ENCODE results near the gene TMF1.

TMF1 gene

DNA sequence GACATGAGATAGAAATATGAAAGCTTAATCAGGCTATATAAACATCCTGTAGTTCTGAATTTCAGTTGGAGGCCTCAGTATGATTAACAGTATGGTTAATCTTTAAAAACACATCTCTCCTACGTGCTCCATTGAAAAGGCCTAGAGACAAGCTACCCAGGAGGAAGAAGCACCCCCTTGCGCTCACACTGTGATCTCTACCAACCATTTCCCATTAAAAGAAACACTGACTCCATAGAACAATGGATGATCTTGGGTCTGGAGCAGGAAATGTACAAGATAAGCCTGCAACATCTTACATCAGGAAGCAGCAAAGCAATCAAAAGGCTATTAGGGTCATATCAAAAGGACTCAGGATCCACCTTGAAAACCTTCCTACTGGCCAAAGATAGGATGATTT lies 35.2 kb downstream of the TMF1 start:
- in situ Hi-C loops (cut with HindIII; ENCODE audit: low pct_unique_long_range_greater_than_20kb, low sequenced_read_pairs), result no loop called here
- TF ChIP-seq JUND (IDR thresholded peaks at IDR 0.05; ENCODE audit: low read depth), result no peak
- no peak for DNase-seq (ENCODE audit: low read depth in 1 of 2, low spot score in 1 of 2)

DNA sequence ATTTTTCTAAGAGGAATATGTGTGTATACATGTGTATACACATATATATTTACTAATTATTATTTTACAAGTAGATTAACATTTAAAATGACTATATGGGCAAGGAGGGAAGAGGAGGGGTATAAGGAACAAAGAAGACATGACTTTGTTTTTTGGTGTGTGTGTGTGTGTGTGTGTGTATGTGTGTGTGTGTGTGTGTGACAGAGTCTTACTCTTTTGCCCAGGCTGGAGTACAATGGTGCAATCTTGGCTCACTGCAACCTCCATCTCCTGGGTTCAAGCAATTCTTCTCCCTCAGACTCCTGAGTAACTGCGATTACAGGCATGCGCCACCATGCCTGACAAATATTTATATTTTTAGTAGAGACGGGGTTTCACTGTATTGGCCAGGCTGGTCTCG lies 36.0 kb downstream of the TMF1 start:
- in situ Hi-C loops (cut with HindIII; ENCODE audit: low pct_unique_long_range_greater_than_20kb, low sequenced_read_pairs), result no loop called here
- DNase-seq (ENCODE audit: low read depth in 1 of 2, low spot score in 1 of 2), result no peak
- no peak for TF ChIP-seq JUND (IDR thresholded peaks at IDR 0.05; ENCODE audit: low read depth)

DNA sequence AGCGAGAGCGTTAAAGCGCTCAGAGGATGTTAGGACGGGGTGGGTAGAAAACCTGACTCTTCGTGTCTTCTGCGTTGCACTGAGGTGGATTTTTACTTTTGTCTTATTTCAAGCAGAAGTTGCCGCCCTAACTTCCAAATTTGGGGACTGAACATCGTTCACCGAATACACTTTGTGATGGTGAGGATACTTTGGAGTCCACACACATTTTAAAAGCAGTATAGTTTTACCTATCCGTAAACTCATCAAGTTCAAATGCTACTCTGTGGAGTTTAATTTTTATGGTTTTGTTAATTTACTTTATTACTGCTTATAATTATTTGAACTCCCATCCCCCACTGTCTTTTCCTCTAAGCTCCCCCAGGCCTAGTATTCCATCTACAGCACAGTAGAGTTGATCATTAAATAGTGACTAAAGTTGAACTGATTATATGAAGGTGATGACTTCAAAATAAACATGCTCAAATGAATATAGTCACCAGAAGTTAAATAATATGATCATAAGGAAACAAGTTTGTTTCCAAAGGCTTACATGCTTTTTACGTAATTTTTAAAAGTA lies 38.0 kb downstream of the TMF1 start:
- in situ Hi-C loops (cut with HindIII; ENCODE audit: low pct_unique_long_range_greater_than_20kb, low sequenced_read_pairs), result no loop called here
- no peak for TF ChIP-seq JUND (IDR thresholded peaks at IDR 0.05; ENCODE audit: low read depth)
- DNase-seq (ENCODE audit: low read depth in 1 of 2, low spot score in 1 of 2), result no peak

DNA sequence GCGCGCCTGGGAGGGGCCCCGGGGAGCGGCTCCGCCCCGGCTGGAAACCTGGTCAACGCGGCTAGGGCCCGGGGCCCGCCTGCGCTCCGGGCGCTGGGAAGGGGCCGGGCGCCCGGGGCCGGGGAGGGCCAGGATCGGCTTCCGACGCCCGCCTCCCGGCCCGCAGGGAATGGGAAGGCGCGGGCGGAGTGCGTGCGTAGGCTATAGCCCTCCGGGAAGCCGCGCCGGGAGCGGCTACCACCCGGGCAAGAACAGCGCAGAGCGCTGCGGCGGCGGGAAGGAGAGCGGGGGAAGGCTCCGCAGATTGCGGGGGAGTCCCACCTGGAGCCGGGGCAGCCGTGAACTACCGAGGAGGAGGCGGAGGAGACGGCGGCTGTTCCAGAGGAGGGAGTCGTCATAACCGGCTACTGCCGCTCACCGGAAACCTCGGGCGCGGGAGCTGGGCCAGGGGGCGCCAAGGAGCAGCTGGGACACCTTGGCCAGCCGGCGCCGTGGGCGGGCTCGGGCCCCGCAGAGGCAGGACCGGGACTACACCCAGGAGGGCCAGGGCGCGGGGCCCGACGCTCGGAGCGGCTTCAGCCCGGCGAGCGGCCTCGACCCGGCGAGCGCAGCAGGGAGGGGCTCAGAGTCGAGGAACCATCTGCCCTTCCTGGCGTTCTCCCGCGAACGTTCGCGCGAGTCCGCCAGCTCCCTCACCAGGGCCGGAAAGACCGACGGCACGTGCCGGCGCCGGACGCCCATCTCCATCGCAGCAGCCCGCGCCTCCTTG lies 38.7 kb downstream of the TMF1 start, which contains the start of gene EOGT:
Gene EOGT, minus strand, starts transcription at position 432 of the 769 bp plus-strand sequence. CDS start 3,838 bp downstream, outside the sequence.
- in situ Hi-C loops (cut with HindIII; ENCODE audit: low pct_unique_long_range_greater_than_20kb, low sequenced_read_pairs), result no loop called here

DNA sequence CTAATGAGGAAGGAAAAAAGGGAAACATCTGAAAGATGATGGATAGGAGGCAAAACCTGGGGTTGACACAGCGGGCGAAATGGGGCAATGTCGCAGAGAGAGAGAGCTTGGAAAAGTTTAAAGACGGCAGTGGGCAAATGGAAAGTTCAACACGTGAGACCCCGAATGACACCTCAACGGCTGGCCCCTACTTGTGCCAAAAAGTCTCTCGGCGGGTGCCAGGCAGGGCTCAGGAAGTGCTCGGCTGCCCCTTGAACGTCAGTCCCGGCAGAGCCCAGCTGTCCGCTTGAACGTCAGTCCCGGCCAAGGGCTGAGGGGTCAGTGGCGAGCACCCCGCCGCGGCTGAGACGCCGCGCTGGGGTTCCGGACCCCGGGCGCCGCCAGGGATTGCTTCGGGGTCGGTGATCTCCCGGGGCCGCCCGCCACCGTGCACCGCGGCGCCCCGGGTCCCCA lies 39.3 kb downstream of the TMF1 start:
- DNase-seq (ENCODE audit: low read depth in 1 of 2, low spot score in 1 of 2), result peak; percentile 23 to 35
- TF ChIP-seq JUND (IDR thresholded peaks at IDR 0.05; ENCODE audit: low read depth), result no peak
- in situ Hi-C loops (cut with HindIII; ENCODE audit: low pct_unique_long_range_greater_than_20kb, low sequenced_read_pairs), result no loop called here

More for the DNA sequence above, 38.7 kb downstream of the TMF1 start, which contains the start of gene EOGT:
- DNase-seq (ENCODE audit: low read depth in 1 of 2, low spot score in 1 of 2), result peak; percentile 84 to 85
- no peak for TF ChIP-seq JUND (IDR thresholded peaks at IDR 0.05; ENCODE audit: low read depth)

- no peak for DNase-seq (ENCODE audit: low read depth in 1 of 2, low spot score in 1 of 2)
- no peak for TF ChIP-seq JUND (IDR thresholded peaks at IDR 0.05; ENCODE audit: low read depth)
- in situ Hi-C loops (cut with HindIII; ENCODE audit: low pct_unique_long_range_greater_than_20kb, low sequenced_read_pairs), result no loop called here
Observed at GRCh38 chr3:69012100-69012799, 39.9 kb downstream of the TMF1 start.

DNA sequence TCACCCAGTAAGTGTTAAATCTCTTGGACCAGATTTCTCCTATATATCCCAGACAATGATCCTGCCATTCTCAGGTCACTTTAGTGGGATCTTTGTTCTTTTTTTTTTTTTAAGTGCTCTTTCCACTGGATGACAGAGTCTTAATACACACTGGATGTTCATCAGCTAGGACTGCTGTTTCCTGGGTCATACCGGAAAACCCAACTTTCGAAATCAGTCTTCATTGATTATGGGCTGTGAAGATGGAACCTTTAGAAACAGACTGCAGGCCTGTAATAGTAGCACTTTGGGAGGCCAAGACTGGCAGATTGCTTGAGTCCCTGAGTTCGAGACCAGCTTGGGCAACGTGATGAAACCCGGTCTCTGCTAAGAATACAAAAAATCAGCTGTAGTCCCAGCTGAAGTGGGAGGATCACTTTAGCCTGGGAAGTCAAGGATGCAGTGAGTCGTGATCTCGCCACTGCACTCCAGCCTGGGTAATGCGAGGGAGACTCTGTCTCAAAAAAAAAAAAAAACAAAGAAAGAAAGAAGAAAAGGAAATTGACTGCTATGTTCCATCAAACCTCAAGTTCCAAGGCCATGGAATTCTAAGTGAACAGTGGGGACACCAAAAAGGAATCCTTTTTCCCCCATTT lies 40.9 kb downstream of the TMF1 start:
- no peak for DNase-seq (ENCODE audit: low read depth in 1 of 2, low spot score in 1 of 2)
- in situ Hi-C loops (cut with HindIII; ENCODE audit: low pct_unique_long_range_greater_than_20kb, low sequenced_read_pairs), result no loop called here
- TF ChIP-seq JUND (IDR thresholded peaks at IDR 0.05; ENCODE audit: low read depth), result no peak

DNA sequence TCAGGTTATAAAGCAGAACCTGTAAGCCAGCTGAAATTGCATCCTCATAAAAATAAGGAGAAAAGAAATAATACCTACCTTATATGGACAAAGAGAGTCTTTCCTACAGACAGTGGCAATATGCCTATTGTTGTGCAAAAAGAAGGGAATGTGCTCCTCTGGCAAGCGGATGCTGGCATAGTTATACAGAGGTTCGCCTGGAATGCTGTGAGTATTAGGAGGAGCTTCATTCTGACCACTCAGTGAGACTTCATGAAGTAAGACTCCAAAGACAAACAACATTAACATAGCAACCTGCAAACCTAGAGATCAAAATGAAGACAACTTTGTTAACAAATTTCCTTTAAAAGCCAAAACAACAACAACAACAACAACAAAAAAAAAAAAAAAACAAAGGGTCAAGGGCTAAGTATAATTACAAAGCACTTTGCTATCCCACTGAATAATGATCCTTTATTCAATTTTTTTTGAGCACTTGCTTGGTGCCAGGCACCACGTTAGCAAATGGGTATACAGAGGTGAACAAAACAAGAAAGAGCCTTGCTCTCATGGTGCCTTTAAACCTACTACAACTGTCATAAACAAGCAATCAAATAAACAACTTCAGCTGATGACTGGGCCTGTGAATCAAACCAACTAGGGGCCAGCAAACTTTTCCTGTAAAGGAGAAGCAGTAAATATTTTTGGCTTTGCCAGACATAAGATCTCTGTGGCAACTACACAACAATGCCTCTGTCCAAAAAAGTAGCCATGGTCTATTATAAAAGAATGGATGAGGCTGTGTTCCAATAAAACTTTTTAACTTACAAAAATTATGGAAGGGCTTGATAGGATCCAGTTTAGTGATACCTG lies 42.3 kb downstream of the TMF1 start:
- TF ChIP-seq JUND (IDR thresholded peaks at IDR 0.05; ENCODE audit: low read depth), result no peak
- in situ Hi-C loops (cut with HindIII; ENCODE audit: low pct_unique_long_range_greater_than_20kb, low sequenced_read_pairs), result no loop called here
- DNase-seq (ENCODE audit: low read depth in 1 of 2, low spot score in 1 of 2), result no peak

DNA sequence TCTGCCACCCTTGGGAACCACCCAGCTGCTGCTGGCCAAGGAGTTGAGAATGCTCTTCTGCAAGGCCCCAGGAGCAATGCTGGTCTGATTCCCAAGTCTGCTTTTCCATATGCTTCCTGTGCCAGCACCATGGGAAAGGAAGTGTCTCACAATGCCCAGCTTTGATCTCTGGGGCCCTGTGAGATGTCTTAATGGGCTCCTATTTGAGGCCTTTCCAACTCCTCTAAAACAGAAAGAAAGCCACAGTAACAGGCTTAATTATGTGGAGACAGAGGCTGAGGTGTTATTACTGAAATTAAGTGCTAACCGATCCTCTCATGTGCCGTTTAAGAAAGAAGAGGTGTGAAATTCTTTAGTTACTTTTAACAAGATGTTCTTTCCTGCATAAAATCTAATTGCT lies 43.2 kb downstream of the TMF1 start:
- DNase-seq (ENCODE audit: low read depth in 1 of 2, low spot score in 1 of 2), result no peak
- TF ChIP-seq JUND (IDR thresholded peaks at IDR 0.05; ENCODE audit: low read depth), result no peak
- in situ Hi-C loops (cut with HindIII; ENCODE audit: low pct_unique_long_range_greater_than_20kb, low sequenced_read_pairs), result no loop called here

DNA sequence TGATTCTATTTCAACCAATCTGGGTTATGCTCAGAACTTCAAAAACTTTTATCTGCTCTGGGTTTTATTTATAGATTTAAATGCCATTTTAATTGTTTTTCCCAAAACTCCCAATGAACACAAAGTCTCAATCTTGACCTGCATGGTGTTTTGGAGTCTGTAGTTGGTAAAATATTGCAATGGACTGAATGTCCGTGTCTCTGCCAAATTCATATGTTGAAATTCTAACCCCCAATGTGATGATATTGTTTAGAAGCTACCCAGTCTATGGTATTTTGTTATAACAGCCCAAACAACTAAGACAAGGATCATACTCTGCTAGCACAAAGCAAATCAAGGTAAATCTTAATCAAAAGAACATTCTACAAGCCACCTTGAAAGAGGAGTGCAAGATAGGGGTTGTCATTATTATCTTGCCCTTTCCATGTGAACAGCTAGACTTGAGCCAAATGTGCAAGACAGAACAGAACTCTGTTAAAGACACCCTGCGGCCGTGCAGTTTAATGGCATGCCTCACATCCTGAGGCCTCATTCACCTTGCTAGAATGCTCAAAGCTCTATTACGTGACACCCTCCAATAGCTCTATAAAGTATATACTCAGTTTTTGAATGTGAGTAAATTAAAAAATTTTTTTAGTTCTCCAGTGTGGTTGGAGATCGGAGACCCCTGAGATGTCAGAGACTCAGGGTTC lies 46.2 kb downstream of the TMF1 start:
- in situ Hi-C loops (cut with HindIII; ENCODE audit: low pct_unique_long_range_greater_than_20kb, low sequenced_read_pairs), result no loop called here
- no peak for DNase-seq (ENCODE audit: low read depth in 1 of 2, low spot score in 1 of 2)
- no peak for TF ChIP-seq JUND (IDR thresholded peaks at IDR 0.05; ENCODE audit: low read depth)

DNA sequence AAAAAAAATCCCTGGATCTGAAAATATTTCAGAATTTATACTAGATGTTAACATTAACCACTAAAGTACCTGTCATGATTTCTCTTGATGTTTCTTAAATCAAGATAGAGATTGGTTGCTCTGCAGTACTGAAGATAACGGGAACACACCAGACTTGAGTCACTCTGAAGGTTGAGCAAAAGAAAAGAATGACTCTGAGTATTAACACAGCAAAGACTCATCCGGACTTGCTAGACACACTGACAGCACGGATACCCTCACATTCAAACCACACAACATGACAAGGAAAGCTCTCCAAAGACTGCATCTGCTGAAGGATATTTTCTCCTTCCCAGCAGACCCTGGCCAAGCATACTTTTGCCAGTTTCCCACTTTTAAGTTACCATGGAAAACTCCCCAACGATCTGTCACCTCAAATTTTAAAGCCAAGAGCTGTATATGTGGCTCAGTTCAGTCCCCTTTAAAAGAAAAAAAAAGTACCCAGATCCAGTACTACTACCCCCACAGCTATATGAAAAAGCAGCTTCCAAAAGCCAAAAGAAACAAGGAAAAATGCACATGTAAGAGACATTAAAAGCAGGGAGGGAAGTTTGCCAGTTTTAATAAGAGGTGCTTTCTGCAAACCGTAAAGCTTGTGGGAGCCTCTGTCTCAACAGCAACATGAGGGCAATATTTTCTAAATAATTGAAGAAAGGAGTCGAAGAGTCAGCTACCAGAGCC lies 46.9 kb downstream of the TMF1 start:
- TF ChIP-seq JUND (IDR thresholded peaks at IDR 0.05; ENCODE audit: low read depth), result no peak
- in situ Hi-C loops (cut with HindIII; ENCODE audit: low pct_unique_long_range_greater_than_20kb, low sequenced_read_pairs), result no loop called here
- no peak for DNase-seq (ENCODE audit: low read depth in 1 of 2, low spot score in 1 of 2)

All from T47D (cell line).